ENCODE results near the gene BAZ2B.

Gene BAZ2B

DNA sequence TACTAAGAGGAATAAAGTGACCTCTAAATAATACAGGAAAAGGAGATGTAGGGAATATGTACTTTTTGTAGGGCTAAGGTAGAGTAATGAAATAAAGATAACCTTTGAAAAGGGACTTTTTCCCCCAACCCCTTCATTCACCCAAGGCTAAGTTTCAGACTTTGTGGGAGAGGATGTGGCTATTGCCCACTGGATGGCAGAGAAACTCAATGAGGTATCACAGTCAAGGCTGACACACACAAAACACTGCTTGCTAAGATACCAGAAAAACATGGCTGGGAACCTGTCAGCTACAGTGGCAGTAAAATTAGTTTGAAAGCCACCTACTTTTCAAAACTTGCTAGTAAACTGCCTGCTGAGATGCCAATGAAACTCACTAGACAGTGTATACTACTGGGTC is 171.0 kb downstream of the BAZ2B start:
- no peak overlapping the region for H3K4me3 ChIP-seq (replicated peaks; ENCODE audit: low read depth, low read length)
- TF ChIP-seq, protein P1, sequence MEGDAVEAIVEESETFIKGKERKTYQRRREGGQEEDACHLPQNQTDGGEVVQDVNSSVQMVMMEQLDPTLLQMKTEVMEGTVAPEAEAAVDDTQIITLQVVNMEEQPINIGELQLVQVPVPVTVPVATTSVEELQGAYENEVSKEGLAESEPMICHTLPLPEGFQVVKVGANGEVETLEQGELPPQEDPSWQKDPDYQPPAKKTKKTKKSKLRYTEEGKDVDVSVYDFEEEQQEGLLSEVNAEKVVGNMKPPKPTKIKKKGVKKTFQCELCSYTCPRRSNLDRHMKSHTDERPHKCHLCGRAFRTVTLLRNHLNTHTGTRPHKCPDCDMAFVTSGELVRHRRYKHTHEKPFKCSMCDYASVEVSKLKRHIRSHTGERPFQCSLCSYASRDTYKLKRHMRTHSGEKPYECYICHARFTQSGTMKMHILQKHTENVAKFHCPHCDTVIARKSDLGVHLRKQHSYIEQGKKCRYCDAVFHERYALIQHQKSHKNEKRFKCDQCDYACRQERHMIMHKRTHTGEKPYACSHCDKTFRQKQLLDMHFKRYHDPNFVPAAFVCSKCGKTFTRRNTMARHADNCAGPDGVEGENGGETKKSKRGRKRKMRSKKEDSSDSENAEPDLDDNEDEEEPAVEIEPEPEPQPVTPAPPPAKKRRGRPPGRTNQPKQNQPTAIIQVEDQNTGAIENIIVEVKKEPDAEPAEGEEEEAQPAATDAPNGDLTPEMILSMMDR (IDR thresholded peaks at IDR 0.05; ENCODE audit: low read depth, low read length, missing control alignments): no peak
- no peak for DNase-seq (ENCODE audit: extremely low read depth, low read depth)

DNA sequence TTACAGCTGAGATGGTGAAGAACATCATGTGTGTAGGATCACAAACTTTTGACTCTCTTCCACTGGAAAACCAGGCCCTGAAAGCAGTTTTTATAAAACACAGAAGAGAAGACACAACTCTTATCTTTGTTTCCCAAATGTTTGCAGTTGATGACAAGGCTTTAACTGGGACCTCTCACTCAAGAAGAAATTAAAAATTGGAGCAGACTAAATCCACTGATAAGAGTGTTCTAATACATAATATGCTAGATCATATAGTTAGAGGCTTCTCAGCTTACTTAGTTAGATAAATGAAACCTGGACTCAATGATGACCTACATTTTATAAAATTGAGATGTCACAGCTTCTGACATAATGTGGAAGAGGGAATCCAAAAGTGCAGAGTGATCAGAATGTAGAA is 171.6 kb downstream of the BAZ2B start:
- TF ChIP-seq, protein P1 (IDR thresholded peaks at IDR 0.05; ENCODE audit: low read depth, low read length, missing control alignments): no peak
- no peak for DNase-seq (ENCODE audit: extremely low read depth, low read depth)
- no peak overlapping the region for H3K4me3 ChIP-seq (replicated peaks; ENCODE audit: low read depth, low read length)

DNA sequence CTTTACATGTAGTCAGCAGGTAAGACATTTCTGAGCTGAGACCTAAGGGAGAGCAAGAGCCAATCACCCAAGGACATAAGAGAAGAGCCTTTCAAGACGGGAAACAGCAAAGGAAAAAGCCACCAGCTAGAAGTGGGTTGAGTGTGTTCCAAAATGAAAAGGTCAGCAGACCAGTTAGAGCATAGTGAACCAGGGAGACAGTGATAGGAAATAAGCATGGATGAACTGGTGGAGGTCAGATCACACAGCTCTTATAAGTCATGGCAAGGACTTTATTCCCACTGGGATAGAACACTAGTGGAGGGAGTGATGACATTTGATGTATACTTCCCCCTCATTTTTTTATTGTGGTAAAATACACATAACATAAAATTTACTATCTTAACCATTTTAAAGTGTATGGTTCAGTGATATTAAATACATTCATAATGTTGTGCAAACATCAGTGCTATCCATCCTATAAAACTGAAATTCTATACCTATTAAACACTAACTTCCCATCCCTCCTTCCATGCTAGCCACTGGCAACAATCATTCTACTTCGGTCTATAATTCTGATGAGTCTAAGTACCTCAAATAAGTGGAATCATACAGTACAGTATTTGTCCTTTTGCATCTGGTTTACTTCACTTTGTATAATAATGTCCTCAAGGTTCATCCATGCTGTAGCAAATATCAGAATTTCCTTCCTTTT is 174.0 kb downstream of the BAZ2B start:
- TF ChIP-seq, protein P1 (IDR thresholded peaks at IDR 0.05; ENCODE audit: low read depth, low read length, missing control alignments): no peak
- no peak overlapping the region for H3K4me3 ChIP-seq (replicated peaks; ENCODE audit: low read depth, low read length)
- DNase-seq (ENCODE audit: extremely low read depth, low read depth): no peak

DNA sequence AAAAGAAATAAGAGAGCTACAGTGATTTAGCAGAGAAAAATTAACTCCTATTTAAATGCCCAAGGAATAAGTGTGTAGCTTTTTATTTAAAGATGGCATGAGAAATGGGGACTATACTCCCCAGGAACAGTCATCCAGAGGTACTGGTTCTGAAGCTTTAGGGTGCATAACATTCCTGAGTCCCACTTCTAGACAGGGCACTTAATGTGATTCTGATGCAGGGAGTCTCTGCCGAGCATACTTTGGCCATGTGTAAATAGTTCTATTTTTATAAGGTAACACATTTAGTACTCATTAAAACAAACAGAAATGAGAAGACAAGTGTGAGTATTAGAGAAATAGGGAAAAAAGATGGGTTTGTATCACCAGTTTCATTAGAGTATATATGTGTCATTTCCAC is 175.2 kb downstream of the BAZ2B start:
- TF ChIP-seq, protein P1 (IDR thresholded peaks at IDR 0.05; ENCODE audit: low read depth, low read length, missing control alignments): no peak
- no peak overlapping the region for H3K4me3 ChIP-seq (replicated peaks; ENCODE audit: low read depth, low read length)
- DNase-seq (ENCODE audit: extremely low read depth, low read depth): no peak

DNA sequence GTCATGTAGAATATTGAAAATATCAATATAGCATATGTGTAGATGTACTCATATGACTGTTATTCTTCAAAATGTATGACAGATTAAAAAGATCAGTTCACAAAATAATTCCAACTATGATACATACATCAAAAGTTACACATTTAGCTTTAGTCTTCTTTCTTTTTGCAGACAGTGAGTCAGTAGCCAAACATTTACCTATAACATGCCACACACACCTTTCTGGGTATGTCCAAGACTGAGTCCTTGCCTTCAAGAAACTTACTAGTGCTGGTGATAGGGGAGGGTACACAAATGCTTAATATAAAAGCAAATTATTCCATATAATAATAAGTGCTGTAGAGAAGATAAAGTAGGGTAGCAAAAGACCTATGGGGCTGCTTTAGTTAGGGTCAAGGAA is 176.9 kb downstream of the BAZ2B start:
- DNase-seq (ENCODE audit: extremely low read depth, low read depth): no peak
- TF ChIP-seq, protein P1 (IDR thresholded peaks at IDR 0.05; ENCODE audit: low read depth, low read length, missing control alignments): no peak
- no peak overlapping the region for H3K4me3 ChIP-seq (replicated peaks; ENCODE audit: low read depth, low read length)

DNA sequence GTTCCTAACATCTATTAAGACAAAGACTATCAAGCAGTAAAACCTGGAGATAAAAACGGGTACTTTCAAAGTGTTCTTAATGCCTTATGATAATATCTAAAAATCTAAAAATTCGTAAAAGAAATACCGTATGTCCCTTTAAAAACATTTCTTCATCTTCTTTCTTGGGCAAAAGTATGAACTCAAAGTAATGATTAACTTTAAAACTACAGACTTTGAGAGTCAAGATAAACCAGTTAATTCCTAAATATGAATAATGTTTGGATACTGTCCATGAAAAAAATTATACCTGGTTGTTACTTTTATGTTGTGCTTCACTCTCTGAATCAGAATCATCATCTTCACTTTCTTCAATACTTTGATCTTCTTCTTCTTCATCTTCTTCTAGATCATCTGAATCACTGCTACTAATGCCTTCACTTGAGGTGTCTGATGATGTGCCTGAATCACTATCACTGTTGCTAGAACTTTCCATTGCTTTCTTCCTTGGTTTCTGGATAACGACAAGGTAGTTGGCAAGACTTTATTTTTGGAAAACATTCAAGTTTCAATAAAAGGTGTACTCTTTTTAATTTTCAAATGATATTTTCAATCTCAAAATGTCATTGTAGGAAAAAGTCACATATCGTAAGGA is 177.5 kb downstream of the BAZ2B start:
- DNase-seq (ENCODE audit: extremely low read depth, low read depth): no peak
- TF ChIP-seq, protein P1 (IDR thresholded peaks at IDR 0.05; ENCODE audit: low read depth, low read length, missing control alignments): no peak
- H3K4me3 ChIP-seq (replicated peaks; ENCODE audit: low read depth, low read length): no peak overlapping the region
